GM18868 (cell line): Measurements from ENCODE around the gene PIGX.
A peak's percentile ranks its signal among the peaks of the same experiment; 100 is the strongest.
"Not testable (repeated sequence)": the region's sequence is repeated elsewhere in the genome, so short reads cannot be mapped to it uniquely, and the experiment has no call there.

Source experiments
- ATAC-seq: cut with Tn5 transposase; IDR thresholded peaks from one replicate; pipeline ENCODE4 v1.9.1; 2021; ENCODE audit warnings: mild to moderate bottlenecking, moderate library complexity; ENCODE audit not compliant: unreplicated experiment

The PIGX gene

GRCh38 chr3:196700801-196701200, 11.4 kb upstream of the PIGX start:
- ATAC-seq = no peak

- ATAC-seq = no peak
These were observed 5.8 kb upstream of the PIGX start for GRCh38 chr3:196706327-196706726.

GRCh38 chr3:196706731-196707130, 5.4 kb upstream of the PIGX start:
- no peak for ATAC-seq

- no peak for ATAC-seq
These were observed 4.6 kb upstream of the PIGX start for GRCh38 chr3:196707566-196707965.

GRCh38 chr3:196708467-196708866, 3.7 kb upstream of the PIGX start:
- no peak for ATAC-seq

GRCh38 chr3:196712514-196713413, 587 bp downstream of the PIGX start:
- peak; percentile 56 for ATAC-seq

- not testable (repeated sequence) for ATAC-seq
These were observed 5.0 kb downstream of the PIGX start for GRCh38 chr3:196717162-196717561.

- no peak for ATAC-seq
These were observed 8.9 kb downstream of the PIGX start for GRCh38 chr3:196721097-196721496.

- no peak for ATAC-seq
These were observed 14.9 kb downstream of the PIGX start for GRCh38 chr3:196726788-196727675.

- ATAC-seq = no peak
These were observed 23.6 kb downstream of the PIGX start for GRCh38 chr3:196735751-196736150.

GRCh38 chr3:196736670-196737374, 24.6 kb downstream of the PIGX start:
- ATAC-seq = no peak

- no peak for ATAC-seq
These were observed 25.5 kb downstream of the PIGX start for GRCh38 chr3:196737655-196738054.

- ATAC-seq = peak; percentile 86
These were observed 27.7 kb downstream of the PIGX start, which contains the start of gene PAK2 for GRCh38 chr3:196739671-196740480. PAK2 (plus strand) TSS chr3:196739857; CDS start chr3:196782647, 42,790 bp downstream.

- ATAC-seq = no peak
These were observed 28.5 kb downstream of the PIGX start for GRCh38 chr3:196740481-196741248.

GRCh38 chr3:196741249-196741889, 29.2 kb downstream of the PIGX start:
- no peak for ATAC-seq

- not testable (repeated sequence) for ATAC-seq
These were observed 31.4 kb downstream of the PIGX start for GRCh38 chr3:196743569-196743968.

- peak; percentile 46 for ATAC-seq
These were observed 36.9 kb downstream of the PIGX start for GRCh38 chr3:196749125-196749524.

- ATAC-seq = no peak
These were observed 41.0 kb downstream of the PIGX start for GRCh38 chr3:196753201-196753600.
